ENCODE results near the gene LMNB1.

The LMNB1 gene

GRCh38 chr5:126854526-126855110 is 77.7 kb downstream of the LMNB1 start:
- no peak overlapping the region for H3K4me3 ChIP-seq (ENCODE audit: low read depth, low read length)
- DNase-seq (ENCODE audit: low read depth): no peak
- in situ Hi-C loops (cut with HindIII; ENCODE audit: low sequenced_read_pairs): no loop called here
- TF ChIP-seq CTCF (IDR thresholded peaks at IDR 0.05; ENCODE audit: low read depth, low read length, missing control alignments): no peak

- in situ Hi-C loops (cut with HindIII; ENCODE audit: low sequenced_read_pairs): no loop called here
- DNase-seq (ENCODE audit: low read depth): no peak
- no peak overlapping the region for H3K4me3 ChIP-seq (ENCODE audit: low read depth, low read length)
- no peak for TF ChIP-seq CTCF (IDR thresholded peaks at IDR 0.05; ENCODE audit: low read depth, low read length, missing control alignments)
These were observed 78.3 kb downstream of the LMNB1 start for GRCh38 chr5:126855266-126855665.

- no peak overlapping the region for H3K4me3 ChIP-seq (ENCODE audit: low read depth, low read length)
- DNase-seq (ENCODE audit: low read depth): no peak
- no peak for TF ChIP-seq CTCF (IDR thresholded peaks at IDR 0.05; ENCODE audit: low read depth, low read length, missing control alignments)
- in situ Hi-C loops (cut with HindIII; ENCODE audit: low sequenced_read_pairs): no loop called here
These were observed 80.8 kb downstream of the LMNB1 start for GRCh38 chr5:126857472-126858410.

GRCh38 chr5:126858441-126858840 is 81.5 kb downstream of the LMNB1 start:
- no peak overlapping the region for H3K4me3 ChIP-seq (ENCODE audit: low read depth, low read length)
- in situ Hi-C loops (cut with HindIII; ENCODE audit: low sequenced_read_pairs): no loop called here
- no peak for TF ChIP-seq CTCF (IDR thresholded peaks at IDR 0.05; ENCODE audit: low read depth, low read length, missing control alignments)
- no peak for DNase-seq (ENCODE audit: low read depth)

- TF ChIP-seq CTCF (IDR thresholded peaks at IDR 0.05; ENCODE audit: low read depth, low read length, missing control alignments): no peak
- H3K4me3 ChIP-seq (ENCODE audit: low read depth, low read length): no peak overlapping the region
- in situ Hi-C loops (cut with HindIII; ENCODE audit: low sequenced_read_pairs): no loop called here
- DNase-seq (ENCODE audit: low read depth): no peak
These were observed 86.5 kb downstream of the LMNB1 start for GRCh38 chr5:126863402-126863801.

GRCh38 chr5:126864042-126864688 is 87.2 kb downstream of the LMNB1 start:
- in situ Hi-C loops (cut with HindIII; ENCODE audit: low sequenced_read_pairs): no loop called here
- H3K4me3 ChIP-seq (ENCODE audit: low read depth, low read length): no peak overlapping the region
- TF ChIP-seq CTCF (IDR thresholded peaks at IDR 0.05; ENCODE audit: low read depth, low read length, missing control alignments): no peak
- DNase-seq (ENCODE audit: low read depth): no peak
